GM12875 (cell line): ENCODE results near the gene RAB4A.

Experiments used
- H3K4me3 ChIP-seq: one replicate; pipeline ENCODE4 v1.5.1; 2011; ENCODE audit warnings: low read depth, low read length, control low read depth
- TF ChIP-seq, protein P1 (sequence below): IDR thresholded peaks from 2 replicates; pipeline ENCODE4 v1.5.1; 2011; ENCODE audit warnings: low read depth, mild to moderate bottlenecking, control low read depth, inconsistent platforms, low read length, moderate library complexity, borderline replicate concordance; ENCODE audit not compliant: insufficient read depth

Gene RAB4A

DNA sequence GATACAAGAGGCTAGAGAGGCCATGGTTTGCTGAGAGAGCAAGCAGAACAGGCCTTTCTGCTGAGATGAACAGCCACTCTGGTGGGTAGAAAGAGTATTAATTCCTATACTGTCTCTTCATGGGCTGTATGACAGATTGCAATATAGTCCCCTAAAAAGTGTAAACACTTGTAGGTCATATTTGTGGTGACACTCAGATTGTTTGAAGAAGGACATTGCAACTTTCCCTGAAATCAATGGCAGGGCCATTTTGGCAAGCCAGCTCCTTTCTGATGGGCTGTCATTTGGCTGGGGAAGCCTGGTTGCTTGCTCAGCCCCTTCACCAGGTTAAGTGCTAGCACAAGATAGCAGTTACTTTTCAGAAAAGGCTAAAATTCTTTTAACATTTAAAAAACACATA is 27.5 kb downstream of the RAB4A start:
- no peak overlapping the region for H3K4me3 ChIP-seq
- TF ChIP-seq, protein P1, sequence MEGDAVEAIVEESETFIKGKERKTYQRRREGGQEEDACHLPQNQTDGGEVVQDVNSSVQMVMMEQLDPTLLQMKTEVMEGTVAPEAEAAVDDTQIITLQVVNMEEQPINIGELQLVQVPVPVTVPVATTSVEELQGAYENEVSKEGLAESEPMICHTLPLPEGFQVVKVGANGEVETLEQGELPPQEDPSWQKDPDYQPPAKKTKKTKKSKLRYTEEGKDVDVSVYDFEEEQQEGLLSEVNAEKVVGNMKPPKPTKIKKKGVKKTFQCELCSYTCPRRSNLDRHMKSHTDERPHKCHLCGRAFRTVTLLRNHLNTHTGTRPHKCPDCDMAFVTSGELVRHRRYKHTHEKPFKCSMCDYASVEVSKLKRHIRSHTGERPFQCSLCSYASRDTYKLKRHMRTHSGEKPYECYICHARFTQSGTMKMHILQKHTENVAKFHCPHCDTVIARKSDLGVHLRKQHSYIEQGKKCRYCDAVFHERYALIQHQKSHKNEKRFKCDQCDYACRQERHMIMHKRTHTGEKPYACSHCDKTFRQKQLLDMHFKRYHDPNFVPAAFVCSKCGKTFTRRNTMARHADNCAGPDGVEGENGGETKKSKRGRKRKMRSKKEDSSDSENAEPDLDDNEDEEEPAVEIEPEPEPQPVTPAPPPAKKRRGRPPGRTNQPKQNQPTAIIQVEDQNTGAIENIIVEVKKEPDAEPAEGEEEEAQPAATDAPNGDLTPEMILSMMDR: no peak

GRCh38 chr1:229298887-229299503 is 28.1 kb downstream of the RAB4A start:
- TF ChIP-seq, protein P1: no peak

GRCh38 chr1:229300099-229300757 is 29.3 kb downstream of the RAB4A start:
- TF ChIP-seq, protein P1: no peak
- H3K4me3 ChIP-seq: no peak overlapping the region

More at GRCh38 chr1:229298887-229299503, 28.1 kb downstream of the RAB4A start:
- no peak overlapping the region for H3K4me3 ChIP-seq

DNA sequence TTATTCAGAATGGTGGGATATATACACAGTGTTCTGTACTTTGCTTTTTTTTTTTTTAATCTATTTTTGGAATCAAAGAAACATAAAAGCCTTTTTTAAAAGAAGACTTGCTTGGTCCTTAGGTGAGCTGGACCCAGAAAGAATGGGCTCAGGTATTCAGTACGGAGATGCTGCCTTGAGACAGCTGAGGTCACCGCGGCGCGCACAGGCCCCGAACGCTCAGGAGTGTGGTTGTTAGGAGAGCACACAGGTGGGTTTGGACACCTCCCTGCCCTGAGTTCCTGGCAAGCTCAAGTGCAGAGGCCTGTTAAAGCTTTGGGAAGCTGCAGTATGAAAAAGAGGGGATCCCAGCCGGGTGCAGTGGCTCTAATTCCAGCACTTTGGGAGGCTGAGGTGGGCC is 31.8 kb downstream of the RAB4A start:
- TF ChIP-seq, protein P1: no peak
- no peak overlapping the region for H3K4me3 ChIP-seq

GRCh38 chr1:229303855-229304254 is 32.9 kb downstream of the RAB4A start:
- TF ChIP-seq, protein P1: no peak
- H3K4me3 ChIP-seq: no peak overlapping the region

DNA sequence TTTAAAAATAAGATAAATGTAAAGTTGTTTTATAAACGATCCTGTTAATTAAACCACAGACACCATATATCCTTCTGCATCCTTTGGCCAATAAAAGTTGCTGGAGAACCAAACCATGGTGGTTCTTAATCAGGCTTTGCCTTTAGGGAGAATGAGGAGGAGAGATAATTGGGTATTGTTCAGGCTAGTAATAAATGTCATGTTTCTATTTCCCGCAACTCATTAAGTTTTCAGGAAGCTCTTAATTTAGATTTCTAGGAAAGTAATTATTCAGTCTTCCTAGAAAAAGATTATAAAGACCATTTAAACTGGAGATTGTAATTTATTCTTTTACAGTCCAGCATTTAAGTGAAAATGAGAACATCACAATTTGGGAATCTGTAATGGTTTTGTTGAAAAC is 34.5 kb downstream of the RAB4A start:
- no peak overlapping the region for H3K4me3 ChIP-seq
- TF ChIP-seq, protein P1: no peak

- TF ChIP-seq, protein P1: no peak
- no peak overlapping the region for H3K4me3 ChIP-seq
Observed at GRCh38 chr1:229309074-229309473, 38.2 kb downstream of the RAB4A start.
